ENCODE measurements around the gene P2RY2.
A peak's percentile ranks its signal among the peaks of the same experiment; 100 is the strongest.
"Not testable (repeated sequence)": the region's sequence is repeated elsewhere in the genome, so short reads cannot be mapped to it uniquely, and the experiment has no call there.

The P2RY2 gene

GRCh38 chr11:73228268-73229134, 10.4 kb downstream of the P2RY2 start:
- no peak for DNase-seq (ENCODE audit: low read depth)

- no peak for DNase-seq (ENCODE audit: low read depth)
These were observed 11.3 kb downstream of the P2RY2 start for GRCh38 chr11:73229321-73229895.

- no peak for DNase-seq (ENCODE audit: low read depth)
These were observed 12.1 kb downstream of the P2RY2 start for GRCh38 chr11:73229896-73230875.

GRCh38 chr11:73230931-73231330, 12.8 kb downstream of the P2RY2 start:
- no peak for DNase-seq (ENCODE audit: low read depth)

- DNase-seq (ENCODE audit: low read depth), result not testable (repeated sequence)
These were observed 14.4 kb downstream of the P2RY2 start for GRCh38 chr11:73232487-73232886.

- DNase-seq (ENCODE audit: low read depth), result no peak
These were observed 15.1 kb downstream of the P2RY2 start for GRCh38 chr11:73233211-73233610.

GRCh38 chr11:73233692-73234470, 15.8 kb downstream of the P2RY2 start:
- DNase-seq (ENCODE audit: low read depth), result no peak

GRCh38 chr11:73234471-73235181, 16.5 kb downstream of the P2RY2 start:
- DNase-seq (ENCODE audit: low read depth), result no peak

GRCh38 chr11:73235236-73235786, 17.2 kb downstream of the P2RY2 start:
- no peak for DNase-seq (ENCODE audit: low read depth)

GRCh38 chr11:73236205-73236765, 18.2 kb downstream of the P2RY2 start:
- DNase-seq (ENCODE audit: low read depth), result no peak

- no peak for DNase-seq (ENCODE audit: low read depth)
These were observed 18.8 kb downstream of the P2RY2 start for GRCh38 chr11:73236854-73237253.

GRCh38 chr11:73237471-73238290, 19.6 kb downstream of the P2RY2 start:
- DNase-seq (ENCODE audit: low read depth), result peak; percentile 39

GRCh38 chr11:73239111-73239521, 21.0 kb downstream of the P2RY2 start:
- DNase-seq (ENCODE audit: low read depth), result no peak

GRCh38 chr11:73239571-73240189, 21.6 kb downstream of the P2RY2 start:
- no peak for DNase-seq (ENCODE audit: low read depth)

GRCh38 chr11:73240190-73240781, 22.2 kb downstream of the P2RY2 start:
- no peak for DNase-seq (ENCODE audit: low read depth)

- DNase-seq (ENCODE audit: low read depth), result no peak
These were observed 23.2 kb downstream of the P2RY2 start for GRCh38 chr11:73241300-73241699.

GRCh38 chr11:73242251-73243092, 24.4 kb downstream of the P2RY2 start:
- DNase-seq (ENCODE audit: low read depth), result no peak

GRCh38 chr11:73243093-73243485, 25.0 kb downstream of the P2RY2 start:
- no peak for DNase-seq (ENCODE audit: low read depth)
